RWPE2 (cell line): ENCODE data around the gene RALGAPA1.

Experiments used
- ATAC-seq: fragments of 200-7000 bp; cut with Tn5 transposase; 3 replicates; pipeline ENCODE4 v1.9.1; 2021; ENCODE audit warnings: low read depth
- DNase-seq: peaks from one replicate; pipeline ENCODE4 v3.0.0-alpha.2; 2020; ENCODE audit warnings: low spot score
- H3K27ac ChIP-seq: fragments of 450-650 bp; 2 replicates; pipeline ENCODE4 v1.5.1; 2017; ENCODE audit warnings: mild to moderate bottlenecking; ENCODE audit not compliant: poor library complexity, severe bottlenecking
- H3K27me3 ChIP-seq: fragments of 250-450 bp; sonication (Bioruptor Pico); 2 replicates; pipeline ENCODE4 v1.5.1; 2021; ENCODE audit warnings: mild to moderate bottlenecking, moderate library complexity; ENCODE audit not compliant: insufficient read depth, poor library complexity, severe bottlenecking
- H3K36me3 ChIP-seq: fragments of 250-450 bp; sonication (Bioruptor Pico); 2 replicates; pipeline ENCODE4 v1.5.1; 2020; ENCODE audit warnings: low read depth, mild to moderate bottlenecking, moderate library complexity
- H3K4me1 ChIP-seq: fragments of 250-450 bp; sonication (Bioruptor Pico); 2 replicates; pipeline ENCODE4 v1.5.1; 2021; ENCODE audit warnings: mild to moderate bottlenecking, moderate library complexity; ENCODE audit not compliant: insufficient read depth, poor library complexity, severe bottlenecking
- H3K4me3 ChIP-seq: fragments of 250-450 bp; sonication (Bioruptor Pico); 2 replicates; pipeline ENCODE4 v1.5.1; 2021; ENCODE audit warnings: mild to moderate bottlenecking, moderate library complexity; ENCODE audit not compliant: severe bottlenecking
- H3K9me3 ChIP-seq: fragments of 250-450 bp; sonication (Bioruptor Pico); 2 replicates; pipeline ENCODE4 v1.5.1; 2021; ENCODE audit warnings: mild to moderate bottlenecking, moderate library complexity; ENCODE audit not compliant: severe bottlenecking
- TF ChIP-seq, protein P1 (sequence below): fragments of 450-650 bp; IDR thresholded peaks from one replicate; pipeline ENCODE4 v1.5.1; 2017; ENCODE audit warnings: mild to moderate bottlenecking, moderate library complexity; ENCODE audit not compliant: poor library complexity, severe bottlenecking

RALGAPA1 gene

DNA sequence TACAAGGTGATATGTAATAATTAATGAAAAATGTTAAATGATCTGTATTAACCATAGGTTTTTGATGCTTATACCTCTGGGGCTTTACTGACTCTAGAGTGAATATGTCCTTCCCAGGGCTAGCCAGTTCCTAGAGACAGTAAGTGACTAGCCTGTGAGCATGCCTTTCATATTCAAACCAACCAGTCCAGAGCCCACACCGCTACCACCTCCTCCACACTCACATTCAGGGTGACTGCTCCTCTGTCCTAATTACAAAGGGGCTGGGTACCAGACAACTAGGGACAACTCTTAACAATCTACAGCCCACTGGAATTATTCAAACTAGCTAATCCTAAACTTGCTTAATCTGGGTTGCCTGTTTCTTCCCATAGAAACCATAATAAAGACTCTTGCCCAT lies 49.0 kb downstream of the RALGAPA1 start:
- Histone ChIP-seq H3K36me3 (peaks cover 63% of the 10 kb centered on the region), H3K4me1 (no peaks in the 10 kb centered on the region), H3K27ac (no peak overlapping the region), H3K4me3 (no peak overlapping the region), H3K27me3 (no peaks in the 10 kb centered on the region), H3K9me3 (no peaks in the 10 kb centered on the region)
- ATAC-seq (no peak), DNase-seq (no peak)
- TF ChIP-seq, protein P1, sequence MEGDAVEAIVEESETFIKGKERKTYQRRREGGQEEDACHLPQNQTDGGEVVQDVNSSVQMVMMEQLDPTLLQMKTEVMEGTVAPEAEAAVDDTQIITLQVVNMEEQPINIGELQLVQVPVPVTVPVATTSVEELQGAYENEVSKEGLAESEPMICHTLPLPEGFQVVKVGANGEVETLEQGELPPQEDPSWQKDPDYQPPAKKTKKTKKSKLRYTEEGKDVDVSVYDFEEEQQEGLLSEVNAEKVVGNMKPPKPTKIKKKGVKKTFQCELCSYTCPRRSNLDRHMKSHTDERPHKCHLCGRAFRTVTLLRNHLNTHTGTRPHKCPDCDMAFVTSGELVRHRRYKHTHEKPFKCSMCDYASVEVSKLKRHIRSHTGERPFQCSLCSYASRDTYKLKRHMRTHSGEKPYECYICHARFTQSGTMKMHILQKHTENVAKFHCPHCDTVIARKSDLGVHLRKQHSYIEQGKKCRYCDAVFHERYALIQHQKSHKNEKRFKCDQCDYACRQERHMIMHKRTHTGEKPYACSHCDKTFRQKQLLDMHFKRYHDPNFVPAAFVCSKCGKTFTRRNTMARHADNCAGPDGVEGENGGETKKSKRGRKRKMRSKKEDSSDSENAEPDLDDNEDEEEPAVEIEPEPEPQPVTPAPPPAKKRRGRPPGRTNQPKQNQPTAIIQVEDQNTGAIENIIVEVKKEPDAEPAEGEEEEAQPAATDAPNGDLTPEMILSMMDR, result no peak

DNA sequence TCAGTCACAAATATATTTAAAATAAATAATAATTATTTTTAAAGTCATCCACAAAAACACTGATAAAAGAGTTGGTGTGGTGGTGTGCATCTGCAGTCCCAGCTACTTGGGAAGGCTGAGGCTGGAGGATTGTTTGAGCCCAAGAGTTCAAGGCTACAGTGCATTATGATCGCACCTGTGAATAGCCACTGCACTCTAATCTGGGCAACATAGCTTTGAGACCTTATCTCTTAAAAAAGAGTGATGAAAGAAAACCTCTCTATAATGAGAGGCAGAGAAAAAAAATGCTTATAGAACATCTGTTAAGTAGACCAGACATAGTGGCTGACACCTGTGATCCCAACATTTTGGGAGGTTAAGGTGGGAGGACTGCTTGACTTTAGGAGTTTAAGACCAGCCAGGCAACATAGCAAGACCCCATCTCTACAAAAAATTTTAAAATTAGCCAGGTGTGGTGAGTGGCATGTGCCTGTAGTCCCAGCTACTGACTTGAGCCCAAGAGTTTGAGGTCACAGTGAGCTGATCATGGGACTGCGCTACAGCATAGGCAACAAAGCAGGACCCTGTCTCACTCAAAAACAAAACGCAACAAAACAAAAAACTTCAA lies 50.5 kb downstream of the RALGAPA1 start:
- H3K9me3 ChIP-seq, result no peaks in the 10 kb centered on the region
- DNase-seq (no peak), ATAC-seq (no peak)
- H3K36me3 ChIP-seq, result peaks cover 74% of the 10 kb centered on the region
- H3K4me1 ChIP-seq, result no peaks in the 10 kb centered on the region
- H3K4me3 ChIP-seq, result no peak overlapping the region
- H3K27ac ChIP-seq, result no peak overlapping the region
- TF ChIP-seq, protein P1, result no peak
- H3K27me3 ChIP-seq, result no peaks in the 10 kb centered on the region

DNA sequence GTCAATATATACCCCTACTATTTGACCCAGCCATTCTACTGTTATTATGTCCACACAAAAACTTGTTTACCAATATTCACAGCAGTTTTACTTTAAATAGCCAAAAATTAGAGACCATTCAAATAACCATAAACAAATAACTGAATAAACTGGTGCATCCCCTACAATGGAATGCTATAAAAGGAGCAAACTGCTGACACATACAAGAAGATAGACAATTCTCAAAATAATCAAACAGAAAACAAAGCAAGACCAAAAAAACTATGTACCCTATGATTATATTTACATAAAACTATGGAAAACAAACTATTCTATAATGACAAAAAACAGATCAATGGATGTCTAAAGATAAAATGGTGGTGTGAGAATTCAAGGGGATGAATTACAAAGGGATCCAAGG lies 54.4 kb downstream of the RALGAPA1 start:
- ATAC-seq (no peak), DNase-seq (no peak)
- no peaks in the 10 kb centered on the region for H3K9me3 ChIP-seq
- TF ChIP-seq, protein P1, result no peak
- no peaks in the 10 kb centered on the region for H3K4me1 ChIP-seq
- H3K36me3 ChIP-seq, result peaks cover 81% of the 10 kb centered on the region
- H3K4me3 ChIP-seq, result no peak overlapping the region
- no peaks in the 10 kb centered on the region for H3K27me3 ChIP-seq
- no peak overlapping the region for H3K27ac ChIP-seq

DNA sequence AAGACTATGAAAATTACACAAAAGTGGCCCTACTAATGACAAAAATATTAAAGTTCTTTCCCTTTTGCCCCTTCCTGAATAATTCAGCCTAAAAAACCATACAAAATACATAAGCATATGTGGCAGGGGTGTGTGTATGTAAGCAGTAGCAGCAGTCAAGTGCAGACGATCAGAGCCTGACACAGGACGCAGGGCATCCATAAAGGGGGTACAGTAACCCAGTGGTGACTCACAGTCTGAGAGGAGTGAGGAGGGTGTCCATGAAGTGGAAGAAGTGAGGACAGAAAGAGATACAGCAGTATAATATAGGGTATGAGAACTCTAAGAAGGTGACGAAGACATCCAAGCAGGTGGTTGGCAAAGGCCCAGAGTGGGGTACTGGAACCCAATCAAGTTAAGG lies 56.7 kb downstream of the RALGAPA1 start:
- no peaks in the 10 kb centered on the region for H3K27me3 ChIP-seq
- H3K4me3 ChIP-seq, result no peak overlapping the region
- peaks cover 82% of the 10 kb centered on the region for H3K36me3 ChIP-seq
- DNase-seq (no peak), ATAC-seq (no peak)
- TF ChIP-seq, protein P1, result no peak
- H3K4me1 ChIP-seq, result no peaks in the 10 kb centered on the region
- no peak overlapping the region for H3K27ac ChIP-seq
- no peaks in the 10 kb centered on the region for H3K9me3 ChIP-seq

DNA sequence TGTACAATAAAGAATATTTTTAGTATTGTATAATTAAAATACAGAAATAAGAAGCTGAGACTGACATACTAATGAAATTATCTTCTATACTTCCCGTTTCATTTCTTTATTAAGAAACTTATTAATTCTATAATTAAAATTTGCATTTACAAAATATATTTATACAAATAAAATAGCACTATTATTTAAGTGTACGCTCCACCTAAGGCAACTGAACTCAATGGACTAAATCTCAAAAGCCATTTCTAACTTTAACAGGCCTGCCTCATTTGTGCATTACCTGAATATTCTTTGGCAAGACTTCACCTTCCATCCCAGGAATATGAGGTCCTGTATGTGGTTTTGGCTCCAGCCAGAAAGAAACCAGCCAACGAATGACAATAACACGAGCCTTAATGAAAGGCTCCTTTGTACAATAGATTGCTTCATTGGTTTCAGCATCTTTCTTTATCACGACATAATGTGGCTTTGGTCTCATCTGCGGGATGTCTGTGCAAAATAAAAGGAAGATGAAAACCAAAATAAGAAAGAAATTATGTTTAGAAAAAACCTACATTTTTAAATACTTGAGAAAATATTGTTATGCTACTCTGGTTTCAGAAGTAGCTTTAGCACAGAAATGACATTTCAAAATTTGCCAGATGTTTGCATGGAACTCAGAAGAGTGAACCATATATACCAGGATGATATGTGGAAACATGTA lies 58.7 kb downstream of the RALGAPA1 start:
- H3K27ac ChIP-seq, result no peak overlapping the region
- no peaks in the 10 kb centered on the region for H3K9me3 ChIP-seq
- H3K27me3 ChIP-seq, result no peaks in the 10 kb centered on the region
- H3K4me1 ChIP-seq, result no peaks in the 10 kb centered on the region
- no peak overlapping the region for H3K4me3 ChIP-seq
- ATAC-seq (no peak), DNase-seq (no peak)
- TF ChIP-seq, protein P1, result no peak
- peaks cover 75% of the 10 kb centered on the region for H3K36me3 ChIP-seq
